ENCODE data around the gene ZNF610. TPM values are rescaled to one million over a fixed set of nuclear protein-coding genes. Genes with fewer than 3 reads are reported as not detected.

Gene ZNF610
- total RNA-seq, 1 experiment from 2014 or later, result not detected

DNA sequence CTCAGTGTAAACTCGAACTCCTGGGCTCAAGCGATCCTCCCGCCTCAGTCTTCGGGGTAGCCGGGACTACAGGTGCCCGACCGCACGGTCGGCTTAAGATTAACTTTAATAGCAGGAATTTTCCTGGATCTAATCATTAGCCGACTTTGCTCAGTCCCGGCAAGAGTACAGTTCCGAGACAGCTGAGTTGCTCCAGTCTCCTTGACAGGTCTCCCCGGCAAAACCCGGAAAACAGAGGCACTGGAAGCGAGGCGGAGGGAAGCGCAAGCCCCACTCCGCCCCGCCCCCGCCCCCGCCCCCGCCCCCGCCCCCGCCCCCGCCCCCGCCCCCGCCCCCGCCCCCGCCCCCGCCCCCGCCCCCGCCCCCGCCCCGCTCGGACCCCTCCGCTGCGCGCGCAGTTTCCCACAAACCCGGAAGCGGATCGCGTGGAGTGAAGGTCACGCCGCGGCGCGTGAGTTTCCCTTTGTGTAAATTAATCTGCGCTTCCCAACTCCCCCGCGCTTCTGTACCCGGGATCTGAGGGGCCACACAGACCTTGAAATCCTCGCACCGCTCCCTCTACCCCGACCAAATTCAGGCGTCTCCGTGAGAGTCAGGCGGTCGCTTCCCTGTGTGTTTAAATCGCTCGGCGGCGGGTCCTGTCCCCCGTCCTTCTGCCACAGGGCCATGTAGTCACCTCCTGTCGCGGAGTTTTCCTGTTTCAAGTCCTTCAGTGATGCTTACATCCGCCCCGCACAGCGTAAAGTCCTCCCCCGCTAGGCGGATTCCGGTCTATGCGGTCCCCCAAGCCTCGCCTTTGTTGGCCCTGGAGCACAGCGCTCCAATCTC, 39.1 kb upstream of the ZNF610 start, which contains the start of gene ZNF480:
Gene ZNF480, plus strand, starts transcription at position 397 of the 828 bp plus-strand sequence. CDS start 3,244 bp downstream, outside the sequence.
- ChIA-PET RAD21 (ENCODE audit: low non-redundant PET in 1 of 2, low total read pairs in 2 of 2, uncharacterized antibody in 2 of 2, unreplicated experiment in 2 of 2) (no interaction called here), POLR2A (no interaction called here), CTCF (no interaction called here)
- ATAC-seq (peak; percentile 82), DNase-seq (ENCODE audit: low read depth, low spot score) (peak; percentile 18)
- Histone ChIP-seq H2AFZ (ENCODE audit: low read depth, low read length, poor library complexity, severe bottlenecking) (no peak within 1 kb of the TSS), H3K36me3 (ENCODE audit: control insufficient read depth in 1 of 2, insufficient read depth in 2 of 2, low read length in 2 of 2) (peaks cover 11 to 31% of the 10 kb centered on the region in 2 experiments), H4K20me1 (ENCODE audit: insufficient read depth) (no peaks in the 10 kb centered on the region), H3K27ac (ENCODE audit: low read depth, low read length) (peak within 1 kb of the TSS; percentile 64), H3K4me1 (ENCODE audit: control insufficient read depth in 1 of 2, insufficient read depth in 2 of 2, low read length in 2 of 2) (peaks cover 0 to 12% of the 10 kb centered on the region in 2 experiments; a peak in 2 of 4 replicates), H3K79me2 (ENCODE audit: insufficient read depth, low read length) (peaks cover 6% of the 10 kb centered on the region), H3K4me2 (ENCODE audit: low read length) (peak within 1 kb of the TSS; percentile 73), H3K9ac (ENCODE audit: low read length) (peak within 1 kb of the TSS; percentile 80), H3K9me3 (ENCODE audit: control insufficient read depth in 1 of 2, insufficient read depth in 1 of 2, low read depth in 1 of 2, low read length in 2 of 2) (peaks cover 11 to 16% of the 10 kb centered on the region in 2 experiments; a peak in 2 of 4 replicates), H3K4me3 (replicated peaks in 1 of 2; ENCODE audit: low read depth in 1 of 2, low read length in 2 of 2) (peak within 1 kb of the TSS; percentile 73 to 89), H3K27me3 (ENCODE audit: insufficient read depth, low read length) (no peaks in the 10 kb centered on the region), H3K9me2 (ENCODE audit: insufficient read depth) (no peaks in the 10 kb centered on the region)
- TSS peak; percentile 72 for BruUV-seq (replicated peaks)
- intact Hi-C loops (cut with micrococcal nuclease), result loop anchor here (2.0 kb wide), 1 partner anchor 28 kb away; the partner anchor contains the start of gene ZNF766
- TF ChIP-seq EGR1 (IDR thresholded peaks at IDR 0.05; ENCODE audit: low read depth) (no peak), SRF (IDR thresholded peaks at IDR 0.05; ENCODE audit: low read depth) (no peak), TCF7L2 (IDR thresholded peaks at IDR 0.05; ENCODE audit: borderline replicate concordance, extremely low read depth, insufficient read depth, insufficient read length) (no peak), ZNF274 (IDR thresholded peaks at IDR 0.05; ENCODE audit: low read depth, low read length) (no peak), EZH2phosphoT487 (IDR thresholded peaks at IDR 0.05; ENCODE audit: borderline replicate concordance) (no peak), FOSL1 (IDR thresholded peaks at IDR 0.05; ENCODE audit: low read depth) (no peak), SP1 (IDR thresholded peaks at IDR 0.05; ENCODE audit: low read depth) (no peak), EZH2 (IDR thresholded peaks at IDR 0.05) (no peak), RAD21 (IDR thresholded peaks at IDR 0.05; ENCODE audit: low read depth) (no peak), POLR2AphosphoS5 (IDR thresholded peaks at IDR 0.05; ENCODE audit: low read depth, low read length) (peak; percentile 66), ZFX (IDR thresholded peaks at IDR 0.05) (no peak), POLR2A (IDR thresholded peaks at IDR 0.05; ENCODE audit: borderline replicate concordance, extremely low read depth, insufficient read depth, insufficient read length) (no peak), ELF1 (IDR thresholded peaks at IDR 0.05; ENCODE audit: borderline replicate concordance, low read depth) (peak; percentile 79), JUND (IDR thresholded peaks at IDR 0.05) (no peak)
- TF ChIP-seq, protein P1, sequence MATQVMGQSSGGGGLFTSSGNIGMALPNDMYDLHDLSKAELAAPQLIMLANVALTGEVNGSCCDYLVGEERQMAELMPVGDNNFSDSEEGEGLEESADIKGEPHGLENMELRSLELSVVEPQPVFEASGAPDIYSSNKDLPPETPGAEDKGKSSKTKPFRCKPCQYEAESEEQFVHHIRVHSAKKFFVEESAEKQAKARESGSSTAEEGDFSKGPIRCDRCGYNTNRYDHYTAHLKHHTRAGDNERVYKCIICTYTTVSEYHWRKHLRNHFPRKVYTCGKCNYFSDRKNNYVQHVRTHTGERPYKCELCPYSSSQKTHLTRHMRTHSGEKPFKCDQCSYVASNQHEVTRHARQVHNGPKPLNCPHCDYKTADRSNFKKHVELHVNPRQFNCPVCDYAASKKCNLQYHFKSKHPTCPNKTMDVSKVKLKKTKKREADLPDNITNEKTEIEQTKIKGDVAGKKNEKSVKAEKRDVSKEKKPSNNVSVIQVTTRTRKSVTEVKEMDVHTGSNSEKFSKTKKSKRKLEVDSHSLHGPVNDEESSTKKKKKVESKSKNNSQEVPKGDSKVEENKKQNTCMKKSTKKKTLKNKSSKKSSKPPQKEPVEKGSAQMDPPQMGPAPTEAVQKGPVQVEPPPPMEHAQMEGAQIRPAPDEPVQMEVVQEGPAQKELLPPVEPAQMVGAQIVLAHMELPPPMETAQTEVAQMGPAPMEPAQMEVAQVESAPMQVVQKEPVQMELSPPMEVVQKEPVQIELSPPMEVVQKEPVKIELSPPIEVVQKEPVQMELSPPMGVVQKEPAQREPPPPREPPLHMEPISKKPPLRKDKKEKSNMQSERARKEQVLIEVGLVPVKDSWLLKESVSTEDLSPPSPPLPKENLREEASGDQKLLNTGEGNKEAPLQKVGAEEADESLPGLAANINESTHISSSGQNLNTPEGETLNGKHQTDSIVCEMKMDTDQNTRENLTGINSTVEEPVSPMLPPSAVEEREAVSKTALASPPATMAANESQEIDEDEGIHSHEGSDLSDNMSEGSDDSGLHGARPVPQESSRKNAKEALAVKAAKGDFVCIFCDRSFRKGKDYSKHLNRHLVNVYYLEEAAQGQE (IDR thresholded peaks at IDR 0.05; ENCODE audit: low read depth), result no peak
- TF ChIP-seq, protein P2, sequence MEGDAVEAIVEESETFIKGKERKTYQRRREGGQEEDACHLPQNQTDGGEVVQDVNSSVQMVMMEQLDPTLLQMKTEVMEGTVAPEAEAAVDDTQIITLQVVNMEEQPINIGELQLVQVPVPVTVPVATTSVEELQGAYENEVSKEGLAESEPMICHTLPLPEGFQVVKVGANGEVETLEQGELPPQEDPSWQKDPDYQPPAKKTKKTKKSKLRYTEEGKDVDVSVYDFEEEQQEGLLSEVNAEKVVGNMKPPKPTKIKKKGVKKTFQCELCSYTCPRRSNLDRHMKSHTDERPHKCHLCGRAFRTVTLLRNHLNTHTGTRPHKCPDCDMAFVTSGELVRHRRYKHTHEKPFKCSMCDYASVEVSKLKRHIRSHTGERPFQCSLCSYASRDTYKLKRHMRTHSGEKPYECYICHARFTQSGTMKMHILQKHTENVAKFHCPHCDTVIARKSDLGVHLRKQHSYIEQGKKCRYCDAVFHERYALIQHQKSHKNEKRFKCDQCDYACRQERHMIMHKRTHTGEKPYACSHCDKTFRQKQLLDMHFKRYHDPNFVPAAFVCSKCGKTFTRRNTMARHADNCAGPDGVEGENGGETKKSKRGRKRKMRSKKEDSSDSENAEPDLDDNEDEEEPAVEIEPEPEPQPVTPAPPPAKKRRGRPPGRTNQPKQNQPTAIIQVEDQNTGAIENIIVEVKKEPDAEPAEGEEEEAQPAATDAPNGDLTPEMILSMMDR (IDR thresholded peaks at IDR 0.05 in 2 of 3, conservative IDR thresholded peaks at IDR 0.05 in 1 of 3; ENCODE audit: borderline replicate concordance in 1 of 3, insufficient read depth in 1 of 3, low read depth in 2 of 3, low read length in 2 of 3), result 0 out of 6 replicates have a peak, but pooled peaks of 1 of the 3 experiments have one; percentile 7
- TF ChIP-seq, protein P3, sequence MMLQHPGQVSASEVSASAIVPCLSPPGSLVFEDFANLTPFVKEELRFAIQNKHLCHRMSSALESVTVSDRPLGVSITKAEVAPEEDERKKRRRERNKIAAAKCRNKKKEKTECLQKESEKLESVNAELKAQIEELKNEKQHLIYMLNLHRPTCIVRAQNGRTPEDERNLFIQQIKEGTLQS (IDR thresholded peaks at IDR 0.05), result no peak
- TF ChIP-seq, protein P4, sequence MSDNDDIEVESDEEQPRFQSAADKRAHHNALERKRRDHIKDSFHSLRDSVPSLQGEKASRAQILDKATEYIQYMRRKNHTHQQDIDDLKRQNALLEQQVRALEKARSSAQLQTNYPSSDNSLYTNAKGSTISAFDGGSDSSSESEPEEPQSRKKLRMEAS (IDR thresholded peaks at IDR 0.05), result peak; percentile 58; the same call in 1 of the 2 replicates
- TF ChIP-seq, protein P5, sequence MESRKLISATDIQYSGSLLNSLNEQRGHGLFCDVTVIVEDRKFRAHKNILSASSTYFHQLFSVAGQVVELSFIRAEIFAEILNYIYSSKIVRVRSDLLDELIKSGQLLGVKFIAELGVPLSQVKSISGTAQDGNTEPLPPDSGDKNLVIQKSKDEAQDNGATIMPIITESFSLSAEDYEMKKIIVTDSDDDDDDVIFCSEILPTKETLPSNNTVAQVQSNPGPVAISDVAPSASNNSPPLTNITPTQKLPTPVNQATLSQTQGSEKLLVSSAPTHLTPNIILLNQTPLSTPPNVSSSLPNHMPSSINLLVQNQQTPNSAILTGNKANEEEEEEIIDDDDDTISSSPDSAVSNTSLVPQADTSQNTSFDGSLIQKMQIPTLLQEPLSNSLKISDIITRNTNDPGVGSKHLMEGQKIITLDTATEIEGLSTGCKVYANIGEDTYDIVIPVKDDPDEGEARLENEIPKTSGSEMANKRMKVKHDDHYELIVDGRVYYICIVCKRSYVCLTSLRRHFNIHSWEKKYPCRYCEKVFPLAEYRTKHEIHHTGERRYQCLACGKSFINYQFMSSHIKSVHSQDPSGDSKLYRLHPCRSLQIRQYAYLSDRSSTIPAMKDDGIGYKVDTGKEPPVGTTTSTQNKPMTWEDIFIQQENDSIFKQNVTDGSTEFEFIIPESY (IDR thresholded peaks at IDR 0.05; ENCODE audit: extremely low read depth, insufficient replicate concordance, low read length), result no peak

Data from HCT116 (cell line).